Glutamatergic neuron (in vitro differentiated cells): ENCODE results near the gene LHFPL3. TPM values are rescaled to one million over a fixed set of nuclear protein-coding genes. Genes with fewer than 3 reads are reported as not detected.

Experiments used
- DNase-seq: peaks from one replicate; pipeline ENCODE4 v3.0.0; 2022
- H3K27ac Mint-ChIP-seq: one replicate; pipeline ENCODE4 v1.8.0; 2020; ENCODE audit warnings: mild to moderate bottlenecking, mixed read lengths, inconsistent platforms; ENCODE audit not compliant: unreplicated experiment
- H3K27me3 Mint-ChIP-seq: one replicate; pipeline ENCODE4 v1.8.0; 2020; ENCODE audit warnings: mild to moderate bottlenecking, moderate library complexity, mixed read lengths, inconsistent platforms; ENCODE audit not compliant: unreplicated experiment
- H3K36me3 Mint-ChIP-seq: one replicate; pipeline ENCODE4 v1.8.0; 2020; ENCODE audit warnings: mild to moderate bottlenecking, mixed read lengths, inconsistent platforms; ENCODE audit not compliant: unreplicated experiment
- H3K4me1 Mint-ChIP-seq: one replicate; pipeline ENCODE4 v1.8.0; 2020; ENCODE audit warnings: mild to moderate bottlenecking, low read depth, mixed read lengths, inconsistent platforms; ENCODE audit not compliant: unreplicated experiment
- H3K4me3 Mint-ChIP-seq: one replicate; pipeline ENCODE4 v1.8.0; 2020; ENCODE audit warnings: mild to moderate bottlenecking, mixed read lengths, inconsistent platforms; ENCODE audit not compliant: unreplicated experiment
- H3K9me3 Mint-ChIP-seq: one replicate; pipeline ENCODE4 v1.8.0; 2020; ENCODE audit warnings: mild to moderate bottlenecking, moderate library complexity, mixed read lengths, inconsistent platforms; ENCODE audit not compliant: unreplicated experiment
- CTCF ChIP-seq: fragments of 200-600 bp; sonication (generic); IDR thresholded peaks from one replicate; pipeline ENCODE4 v1.5.0; 2021; ENCODE audit not compliant: partially characterized antibody, unreplicated experiment
- total RNA-seq: library from RNA; stranded (reverse); fragmentation: NEBNext Ultra II Directional; extraction: Animal tissue kit (Norgen Biotek cat#: 25700); gene quantifications from one replicate; pipeline ENCODE4 v1.2.1, GENCODE V29; 2021; ENCODE audit not compliant: unreplicated experiment

The LHFPL3 gene
- total RNA-seq, 1 donor from 2014 or later: not detected

- Mint-ChIP-seq H3K9me3 (no peaks in the 10 kb centered on the region), H3K27me3 (no peaks in the 10 kb centered on the region), H3K27ac (no peak overlapping the region), H3K36me3 (no peaks in the 10 kb centered on the region), H3K4me3 (no peak overlapping the region), H3K4me1 (no peaks in the 10 kb centered on the region)
- no peak for DNase-seq
- TF ChIP-seq CTCF: no peak
Measured at GRCh38 chr7:104431930-104432329, 103.5 kb downstream of the LHFPL3 start.

GRCh38 chr7:104434129-104434528, 105.7 kb downstream of the LHFPL3 start:
- Mint-ChIP-seq H3K4me1 (no peaks in the 10 kb centered on the region), H3K27me3 (no peaks in the 10 kb centered on the region), H3K9me3 (no peaks in the 10 kb centered on the region), H3K27ac (no peak overlapping the region), H3K4me3 (no peak overlapping the region), H3K36me3 (no peaks in the 10 kb centered on the region)
- TF ChIP-seq CTCF: no peak
- DNase-seq: no peak

GRCh38 chr7:104442481-104442880, 114.1 kb downstream of the LHFPL3 start:
- no peaks in the 10 kb centered on the region for H3K9me3 Mint-ChIP-seq
- no peaks in the 10 kb centered on the region for H3K4me1 Mint-ChIP-seq
- TF ChIP-seq CTCF: no peak
- H3K27ac Mint-ChIP-seq: no peak overlapping the region
- no peaks in the 10 kb centered on the region for H3K36me3 Mint-ChIP-seq
- no peak overlapping the region for H3K4me3 Mint-ChIP-seq
- DNase-seq: no peak
- no peaks in the 10 kb centered on the region for H3K27me3 Mint-ChIP-seq

GRCh38 chr7:104444017-104444416, 115.6 kb downstream of the LHFPL3 start:
- no peak for TF ChIP-seq CTCF
- Mint-ChIP-seq H3K4me3 (no peak overlapping the region), H3K27me3 (no peaks in the 10 kb centered on the region), H3K4me1 (no peaks in the 10 kb centered on the region), H3K27ac (no peak overlapping the region), H3K36me3 (no peaks in the 10 kb centered on the region), H3K9me3 (no peaks in the 10 kb centered on the region)
- no peak for DNase-seq

- no peaks in the 10 kb centered on the region for H3K9me3 Mint-ChIP-seq
- DNase-seq: no peak
- no peaks in the 10 kb centered on the region for H3K4me1 Mint-ChIP-seq
- no peak overlapping the region for H3K4me3 Mint-ChIP-seq
- H3K36me3 Mint-ChIP-seq: no peaks in the 10 kb centered on the region
- H3K27ac Mint-ChIP-seq: no peak overlapping the region
- TF ChIP-seq CTCF: no peak
- no peaks in the 10 kb centered on the region for H3K27me3 Mint-ChIP-seq
Measured at GRCh38 chr7:104445393-104445792, 117.0 kb downstream of the LHFPL3 start.
